ENCODE measurements around the gene KCNQ1. TPM values are rescaled to one million over a fixed set of nuclear protein-coding genes. Genes with fewer than 3 reads are reported as not detected.
A peak's percentile ranks its signal among the peaks of the same experiment; 100 is the strongest.

Gene KCNQ1
- total RNA-seq, 5 donors from 2014 or later (not counting 1 experiment from before 2014, with no cell fraction given) = 20.9 to 32.9 (median 24.0) TPM

GRCh38 chr11:2833051-2833715 lies 388.4 kb downstream of the KCNQ1 start:
- Mint-ChIP-seq H3K27me3 (no peaks in the 10 kb centered on the region), H3K36me3 (peaks cover 12% of the 10 kb centered on the region), H3K4me3 (no peak overlapping the region), H3K27ac (no peak overlapping the region), H3K4me1 (no peaks in the 10 kb centered on the region), H3K9me3 (peaks cover 0 to 12% (median 4%) of the 10 kb centered on the region in 3 donors)
- no peak for DNase-seq
- Histone ChIP-seq H3K4me1 (ENCODE audit: control insufficient read depth in 1 of 2, extremely low read depth in 1 of 2, insufficient read depth in 2 of 2, low read length in 2 of 2) (no peaks in the 10 kb centered on the region), H3K9me3 (no peaks in the 10 kb centered on the region), H3K27me3 (replicated peaks in 1 of 2; ENCODE audit: control insufficient read depth in 2 of 2, extremely low read depth in 1 of 2, insufficient read depth in 2 of 2, low read length in 1 of 2) (no peaks in the 10 kb centered on the region), H3K36me3 (ENCODE audit: control insufficient read depth in 2 of 2, extremely low read depth in 1 of 2, insufficient read depth in 1 of 2, low read length in 1 of 2) (peaks cover 0 to 10% of the 10 kb centered on the region in 2 donors), H3K4me3 (ENCODE audit: control insufficient read depth in 1 of 2, extremely low read depth in 1 of 2, low read length in 1 of 2) (no peak overlapping the region), H3K27ac (ENCODE audit: low read length) (no peak overlapping the region)
- 73% methylated on average over 8 of the region's 14 CpGs for WGBS (ENCODE audit: insufficient coverage)
- ATAC-seq (replicated peaks in 1 of 4) = no peak
- CTCF ChIA-PET = no interaction called here
- POLR2A ChIA-PET = no interaction called here

GRCh38 chr11:2833716-2834502 lies 389.1 kb downstream of the KCNQ1 start:
- Mint-ChIP-seq H3K27me3 (no peaks in the 10 kb centered on the region), H3K36me3 (peaks cover 4% of the 10 kb centered on the region), H3K4me1 (no peaks in the 10 kb centered on the region), H3K4me3 (no peak overlapping the region), H3K27ac (no peak overlapping the region), H3K9me3 (peaks cover 0 to 5% (median 1%) of the 10 kb centered on the region in 3 donors)
- Histone ChIP-seq H3K36me3 (ENCODE audit: control insufficient read depth in 2 of 2, extremely low read depth in 1 of 2, insufficient read depth in 1 of 2, low read length in 1 of 2) (peaks cover 0 to 10% of the 10 kb centered on the region in 2 donors), H3K4me3 (ENCODE audit: control insufficient read depth in 1 of 2, extremely low read depth in 1 of 2, low read length in 1 of 2) (no peak overlapping the region), H3K4me1 (ENCODE audit: control insufficient read depth in 1 of 2, extremely low read depth in 1 of 2, insufficient read depth in 2 of 2, low read length in 2 of 2) (no peaks in the 10 kb centered on the region), H3K27me3 (replicated peaks in 1 of 2; ENCODE audit: control insufficient read depth in 2 of 2, extremely low read depth in 1 of 2, insufficient read depth in 2 of 2, low read length in 1 of 2) (no peaks in the 10 kb centered on the region), H3K27ac (ENCODE audit: low read length) (no peak overlapping the region), H3K9me3 (no peaks in the 10 kb centered on the region)
- ChIA-PET CTCF (no interaction called here), POLR2A (no interaction called here)
- WGBS (ENCODE audit: insufficient coverage) = 63% methylated on average over 5 of the region's 19 CpGs
- no peak for DNase-seq
- ATAC-seq (replicated peaks in 1 of 4) = peak in 1 of 4 experiments; percentile 17

- Mint-ChIP-seq H3K4me3 (no peak overlapping the region), H3K27me3 (no peaks in the 10 kb centered on the region), H3K4me1 (no peaks in the 10 kb centered on the region), H3K27ac (no peak overlapping the region), H3K36me3 (no peaks in the 10 kb centered on the region), H3K9me3 (no peaks in the 10 kb centered on the region)
- ChIA-PET CTCF (no interaction called here), POLR2A (no interaction called here)
- Histone ChIP-seq H3K36me3 (ENCODE audit: control insufficient read depth in 2 of 2, extremely low read depth in 1 of 2, insufficient read depth in 1 of 2, low read length in 1 of 2) (peaks cover 0 to 10% of the 10 kb centered on the region in 2 donors), H3K9me3 (no peaks in the 10 kb centered on the region), H3K4me3 (ENCODE audit: control insufficient read depth in 1 of 2, extremely low read depth in 1 of 2, low read length in 1 of 2) (no peak overlapping the region), H3K4me1 (ENCODE audit: control insufficient read depth in 1 of 2, extremely low read depth in 1 of 2, insufficient read depth in 2 of 2, low read length in 2 of 2) (no peaks in the 10 kb centered on the region), H3K27ac (ENCODE audit: low read length) (no peak overlapping the region), H3K27me3 (replicated peaks in 1 of 2; ENCODE audit: control insufficient read depth in 2 of 2, extremely low read depth in 1 of 2, insufficient read depth in 2 of 2, low read length in 1 of 2) (no peaks in the 10 kb centered on the region)
- DNase-seq (no peak), ATAC-seq (replicated peaks in 1 of 4) (no peak)
- 77% methylated on average over 12 of the region's 16 CpGs for WGBS (ENCODE audit: insufficient coverage)
These were observed 389.9 kb downstream of the KCNQ1 start for GRCh38 chr11:2834503-2835273.

- Mint-ChIP-seq H3K4me1 (no peaks in the 10 kb centered on the region), H3K27me3 (no peaks in the 10 kb centered on the region), H3K4me3 (no peak overlapping the region), H3K36me3 (no peaks in the 10 kb centered on the region), H3K9me3 (no peaks in the 10 kb centered on the region), H3K27ac (no peak overlapping the region)
- no peak overlapping the region for H3K4me3 ChIP-seq (ENCODE audit: control insufficient read depth in 1 of 2, extremely low read depth in 1 of 2, low read length in 1 of 2)
- ATAC-seq (replicated peaks in 1 of 4) = no peak
- H3K9me3 ChIP-seq = no peaks in the 10 kb centered on the region
- POLR2A ChIA-PET = no interaction called here
- H3K4me1 ChIP-seq (ENCODE audit: control insufficient read depth in 1 of 2, extremely low read depth in 1 of 2, insufficient read depth in 2 of 2, low read length in 2 of 2) = no peaks in the 10 kb centered on the region
- no peaks in the 10 kb centered on the region for H3K27me3 ChIP-seq (replicated peaks in 1 of 2; ENCODE audit: control insufficient read depth in 2 of 2, extremely low read depth in 1 of 2, insufficient read depth in 2 of 2, low read length in 1 of 2)
- 84% methylated on average over 6 of the region's 6 CpGs for WGBS (ENCODE audit: insufficient coverage)
- no peak for DNase-seq
- H3K36me3 ChIP-seq (ENCODE audit: control insufficient read depth in 2 of 2, extremely low read depth in 1 of 2, insufficient read depth in 1 of 2, low read length in 1 of 2) = peaks cover 0 to 10% of the 10 kb centered on the region in 2 donors
- CTCF ChIA-PET = no interaction called here
- H3K27ac ChIP-seq (ENCODE audit: low read length) = no peak overlapping the region
These were observed 390.5 kb downstream of the KCNQ1 start for GRCh38 chr11:2835296-2835695.

- ChIA-PET CTCF (no interaction called here), POLR2A (no interaction called here)
- H3K9me3 ChIP-seq = no peaks in the 10 kb centered on the region
- H3K27ac ChIP-seq (ENCODE audit: low read length) = no peak overlapping the region
- Mint-ChIP-seq H3K4me3 (no peak overlapping the region), H3K9me3 (no peaks in the 10 kb centered on the region), H3K27me3 (no peaks in the 10 kb centered on the region), H3K27ac (no peak overlapping the region), H3K36me3 (no peaks in the 10 kb centered on the region), H3K4me1 (no peaks in the 10 kb centered on the region)
- no peaks in the 10 kb centered on the region for H3K4me1 ChIP-seq (ENCODE audit: control insufficient read depth in 1 of 2, extremely low read depth in 1 of 2, insufficient read depth in 2 of 2, low read length in 2 of 2)
- H3K4me3 ChIP-seq (ENCODE audit: control insufficient read depth in 1 of 2, extremely low read depth in 1 of 2, low read length in 1 of 2) = no peak overlapping the region
- no peaks in the 10 kb centered on the region for H3K27me3 ChIP-seq (replicated peaks in 1 of 2; ENCODE audit: control insufficient read depth in 2 of 2, extremely low read depth in 1 of 2, insufficient read depth in 2 of 2, low read length in 1 of 2)
- no peak for ATAC-seq (replicated peaks in 1 of 4)
- peaks cover 0 to 8% of the 10 kb centered on the region in 2 donors for H3K36me3 ChIP-seq (ENCODE audit: control insufficient read depth in 2 of 2, extremely low read depth in 1 of 2, insufficient read depth in 1 of 2, low read length in 1 of 2)
- no peak for DNase-seq
- WGBS (ENCODE audit: insufficient coverage) = 91% methylated on average over 16 of the region's 17 CpGs
These were observed 390.9 kb downstream of the KCNQ1 start for GRCh38 chr11:2835751-2836150.

GRCh38 chr11:2836315-2837095 lies 391.7 kb downstream of the KCNQ1 start:
- ATAC-seq (replicated peaks in 1 of 4) = no peak
- Histone ChIP-seq H3K4me3 (ENCODE audit: control insufficient read depth in 1 of 2, extremely low read depth in 1 of 2, low read length in 1 of 2) (no peak overlapping the region), H3K9me3 (no peaks in the 10 kb centered on the region), H3K27me3 (replicated peaks in 1 of 2; ENCODE audit: control insufficient read depth in 2 of 2, extremely low read depth in 1 of 2, insufficient read depth in 2 of 2, low read length in 1 of 2) (no peaks in the 10 kb centered on the region), H3K4me1 (ENCODE audit: control insufficient read depth in 1 of 2, extremely low read depth in 1 of 2, insufficient read depth in 2 of 2, low read length in 2 of 2) (no peaks in the 10 kb centered on the region), H3K36me3 (ENCODE audit: control insufficient read depth in 2 of 2, extremely low read depth in 1 of 2, insufficient read depth in 1 of 2, low read length in 1 of 2) (peaks cover 0 to 7% of the 10 kb centered on the region in 2 donors), H3K27ac (ENCODE audit: low read length) (no peak overlapping the region)
- POLR2A ChIA-PET = no interaction called here
- Mint-ChIP-seq H3K9me3 (no peaks in the 10 kb centered on the region), H3K4me1 (peaks cover 0 to 3% (median 0%) of the 10 kb centered on the region in 3 donors), H3K27ac (no peak overlapping the region), H3K4me3 (no peak overlapping the region), H3K36me3 (no peaks in the 10 kb centered on the region), H3K27me3 (no peaks in the 10 kb centered on the region)
- CTCF ChIA-PET = no interaction called here
- 95% methylated on average over 12 of the region's 23 CpGs for WGBS (ENCODE audit: insufficient coverage)
- DNase-seq = no peak

Data from T-cell (primary cell).